ENCODE data around the gene MRNIP. TPM values are rescaled to one million over a fixed set of nuclear protein-coding genes. Genes with fewer than 3 reads are reported as not detected.
A peak's percentile ranks its signal among the peaks of the same experiment; 100 is the strongest.

The MRNIP gene
- polyA plus RNA-seq, 2 of the 4 experiments (the other 2 are of a cell fraction) = 21.4 to 29.7 TPM

- TF ChIP-seq ZSCAN20 (CRISPR knock-in tag; IDR thresholded peaks at IDR 0.05) (no peak), BCL3 (IDR thresholded peaks at IDR 0.05) (no peak), RNF2 (IDR thresholded peaks at IDR 0.05; ENCODE audit: borderline replicate concordance, low read depth) (no peak), SREBF2 (IDR thresholded peaks at IDR 0.05) (no peak), ZC3H11A (IDR thresholded peaks at IDR 0.05) (no peak), KDM5A (IDR thresholded peaks at IDR 0.05) (no peak), SMC3 (IDR thresholded peaks at IDR 0.05) (no peak), PBX3 (IDR thresholded peaks at IDR 0.05) (no peak), JUN (IDR thresholded peaks at IDR 0.05) (no peak)
- ChIA-PET POLR2A (interaction anchor here (1.5 kb wide), 1 partner anchor 37 kb away, joined by 3 read pairs; no protein-coding TSS in a partner anchor), CTCF (interaction anchor here (0.9 to 2.2 kb wide), 6 partner anchors 10 to 67 kb away, joined by 3 to 7 read pairs (median 4); no protein-coding TSS in a partner anchor)
- Histone ChIP-seq H3K9me3 (no peaks in the 10 kb centered on the region), H3K4me3 (no peak overlapping the region), H3K27ac (no peak overlapping the region), H3K4me1 (no peaks in the 10 kb centered on the region), H3K4me2 (no peak overlapping the region)
- no peak for DNase-seq (ENCODE audit: low read depth in 1 of 2, low spot score in 1 of 2)
- no peak for ATAC-seq
- FAIRE-seq = no peak
- 91% methylated on average over 3 of the region's 5 CpGs for WGBS (ENCODE audit: missing lambda C conversion rate)
These were observed 10.5 kb upstream of the MRNIP start for GRCh38 chr5:179869101-179869500.

- no peaks in the 10 kb centered on the region for H3K9me3 ChIP-seq
- no peak for DNase-seq (ENCODE audit: low read depth in 1 of 2, low spot score in 1 of 2)
- no peak for ATAC-seq
- H3K4me2 ChIP-seq = no peak overlapping the region
- ChIA-PET POLR2A (interaction anchor here (1.5 kb wide), 1 partner anchor 38 kb away, joined by 3 read pairs; no protein-coding TSS in a partner anchor), CTCF (interaction anchor here (1.3 to 2.2 kb wide), 3 partner anchors 15 to 67 kb away, joined by 3 to 7 read pairs (median 4); no protein-coding TSS in a partner anchor)
- TF ChIP-seq CHD2 (IDR thresholded peaks at IDR 0.05; ENCODE audit: low read length, partially characterized antibody) (no peak), RFX5 (IDR thresholded peaks at IDR 0.05) (no peak), JUN (IDR thresholded peaks at IDR 0.05) (no peak), JUNB (IDR thresholded peaks at IDR 0.05) (no peak), NPAS2 (CRISPR knock-in tag; IDR thresholded peaks at IDR 0.05; ENCODE audit: borderline replicate concordance) (no peak), HEYL (CRISPR knock-in tag; IDR thresholded peaks at IDR 0.05) (no peak), CHD4 (IDR thresholded peaks at IDR 0.05; ENCODE audit: borderline replicate concordance) (no peak), ZFP36 (IDR thresholded peaks at IDR 0.05; ENCODE audit: borderline replicate concordance, partially characterized antibody) (no peak), ESRRA (IDR thresholded peaks at IDR 0.05; ENCODE audit: borderline replicate concordance, low read length) (no peak), CBX8 (IDR thresholded peaks at IDR 0.05) (no peak), ZC3H11A (IDR thresholded peaks at IDR 0.05) (no peak), CTCF (IDR thresholded peaks at IDR 0.05) (no peak), KDM1A (IDR thresholded peaks at IDR 0.05; ENCODE audit: low read depth) (no peak), TFCP2L1 (CRISPR knock-in tag; IDR thresholded peaks at IDR 0.05) (no peak)
- WGBS (ENCODE audit: missing lambda C conversion rate) = 96% methylated on average over 11 of the region's 14 CpGs
- H3K4me3 ChIP-seq = no peak overlapping the region
- no peak for FAIRE-seq
- no peaks in the 10 kb centered on the region for H3K4me1 ChIP-seq
- no peak overlapping the region for H3K27ac ChIP-seq
These were observed 9.9 kb upstream of the MRNIP start for GRCh38 chr5:179868541-179868940.

- H3K4me2 ChIP-seq = no peak overlapping the region
- WGBS (ENCODE audit: missing lambda C conversion rate) = 89% methylated on average over 11 of the region's 11 CpGs
- ChIA-PET POLR2A (no interaction called here), CTCF (interaction anchor here (0.9 to 2.2 kb wide), 4 partner anchors 16 to 223 kb away, joined by 3 to 7 read pairs (median 3); no protein-coding TSS in a partner anchor)
- DNase-seq (ENCODE audit: low read depth in 1 of 2, low spot score in 1 of 2) (no peak), FAIRE-seq (no peak), ATAC-seq (no peak)
- 0 out of 6 replicates have a peak overlapping the region, but pooled peaks of 1 of the 2 experiments have one; percentile 16 for H3K27ac ChIP-seq
- H3K4me3 ChIP-seq = no peak overlapping the region
- no peaks in the 10 kb centered on the region for H3K4me1 ChIP-seq
- H3K9me3 ChIP-seq = no peaks in the 10 kb centered on the region
- TF ChIP-seq JUNB (IDR thresholded peaks at IDR 0.05) (no peak), RFX5 (IDR thresholded peaks at IDR 0.05) (no peak), PBX3 (IDR thresholded peaks at IDR 0.05) (no peak), SMC3 (IDR thresholded peaks at IDR 0.05) (no peak), FOXS1 (CRISPR knock-in tag; IDR thresholded peaks at IDR 0.05) (no peak), NFE2L2 (conservative IDR thresholded peaks at IDR 0.05; ENCODE audit: low read length) (no peak), EHMT2 (IDR thresholded peaks at IDR 0.05; ENCODE audit: low read depth) (no peak), EP300 (IDR thresholded peaks at IDR 0.05) (no peak), USF2 (IDR thresholded peaks at IDR 0.05) (no peak), NPAS2 (CRISPR knock-in tag; IDR thresholded peaks at IDR 0.05; ENCODE audit: borderline replicate concordance) (no peak), HOXB13 (CRISPR knock-in tag; IDR thresholded peaks at IDR 0.05; ENCODE audit: low read depth) (no peak), KDM5A (IDR thresholded peaks at IDR 0.05) (no peak), BCL3 (IDR thresholded peaks at IDR 0.05) (no peak), POLR2A (IDR thresholded peaks at IDR 0.05; ENCODE audit: low read length) (no peak)
These were observed 8.9 kb upstream of the MRNIP start for GRCh38 chr5:179867476-179867875.
